AG04450 (cell line): ENCODE data around the gene KRTAP4-2. TPM values are rescaled to one million over a fixed set of nuclear protein-coding genes. Genes with fewer than 3 reads are reported as not detected.
"Not testable (repeated sequence)": the region's sequence is repeated elsewhere in the genome, so short reads cannot be mapped to it uniquely, and the experiment has no call there.

Experiments
- CTCF ChIA-PET: fragments of 300-600, 350-600 bp; formaldehyde crosslinking; extraction: SDS; loops from one replicate; lab custom pipeline; 2022; ENCODE audit warnings: antibody characterized with exemption, inconsistent platforms; lab: Charles Lee
- POLR2A ChIA-PET: fragments of 350-600 bp; formaldehyde crosslinking; extraction: SDS; loops from one replicate; lab custom pipeline; 2021; ENCODE audit warnings: antibody characterized with exemption, inconsistent platforms; lab: Yijun Ruan, JAX
- DNase-seq: peaks from one replicate; pipeline ENCODE4 v3.0.0-alpha.2; 2011; ENCODE audit warnings: low read depth, low spot score
- H3K27ac ChIP-seq: one replicate; pipeline ENCODE4 v1.5.1; 2012; ENCODE audit warnings: low read depth, low read length, control low read depth
- H3K27me3 ChIP-seq: one replicate; pipeline ENCODE4 v1.6.0; 2012; ENCODE audit warnings: low read length; ENCODE audit not compliant: control insufficient read depth, insufficient read depth
- H3K4me3 ChIP-seq: 2 replicates; pipeline ENCODE4 v1.5.1; 2011; ENCODE audit warnings: mild to moderate bottlenecking, low read depth, low read length, control low read depth
- H3K9me3 ChIP-seq: 2 replicates; pipeline ENCODE4 v1.5.1; 2012; ENCODE audit warnings: low read length; ENCODE audit not compliant: control insufficient read depth, insufficient read depth
- polyA plus RNA-seq: library from polyadenylated mRNA; depleted of rRNA; stranded (reverse); fragments of >200 nt; gene quantifications from 2 replicates; pipeline ENCODE4 v1.2.3, GENCODE V29; 2011
- TF ChIP-seq, protein P1 (sequence below): IDR thresholded peaks from 2 replicates; pipeline ENCODE4 v1.5.1; 2011; ENCODE audit warnings: low read depth, low read length, control low read depth, inconsistent platforms

KRTAP4-2 gene
- polyA plus RNA-seq, 1 experiment, result not detected

DNA sequence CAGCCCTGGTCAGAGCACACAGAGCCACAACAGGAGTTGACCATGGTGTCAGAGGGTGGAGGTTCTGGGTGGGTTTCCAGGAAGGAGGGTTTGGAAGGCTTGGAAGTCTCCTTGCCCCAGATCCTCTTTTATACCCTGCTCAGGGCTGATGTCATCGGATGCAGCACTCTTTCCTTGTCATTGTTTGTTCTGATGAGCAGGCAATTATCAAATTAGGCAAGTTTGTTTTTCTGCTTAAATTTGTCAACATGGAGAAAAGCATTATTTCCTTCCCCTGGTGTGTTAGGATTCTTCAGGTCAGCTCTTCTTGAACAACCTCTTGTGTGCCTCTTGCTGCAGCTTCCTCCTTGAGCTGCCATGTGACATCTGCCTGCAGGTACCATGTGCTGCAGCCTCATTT is 17.4 kb downstream of the KRTAP4-2 start, which contains the start of gene KRTAP4-4:
Gene KRTAP4-4 (minus strand): TSS at position 101 of the 400 bp plus-strand sequence. CDS start 57 bp downstream, at position 44.
- no peak for DNase-seq
- CTCF ChIA-PET, result interaction anchor here (2.1 kb wide), 1 partner anchor 388 kb away, joined by 6 read pairs; no protein-coding TSS in a partner anchor
- POLR2A ChIA-PET, result no interaction called here
- no peak within 1 kb of the TSS for H3K27ac ChIP-seq
- no peaks in the 10 kb centered on the region for H3K27me3 ChIP-seq
- TF ChIP-seq, protein P1, sequence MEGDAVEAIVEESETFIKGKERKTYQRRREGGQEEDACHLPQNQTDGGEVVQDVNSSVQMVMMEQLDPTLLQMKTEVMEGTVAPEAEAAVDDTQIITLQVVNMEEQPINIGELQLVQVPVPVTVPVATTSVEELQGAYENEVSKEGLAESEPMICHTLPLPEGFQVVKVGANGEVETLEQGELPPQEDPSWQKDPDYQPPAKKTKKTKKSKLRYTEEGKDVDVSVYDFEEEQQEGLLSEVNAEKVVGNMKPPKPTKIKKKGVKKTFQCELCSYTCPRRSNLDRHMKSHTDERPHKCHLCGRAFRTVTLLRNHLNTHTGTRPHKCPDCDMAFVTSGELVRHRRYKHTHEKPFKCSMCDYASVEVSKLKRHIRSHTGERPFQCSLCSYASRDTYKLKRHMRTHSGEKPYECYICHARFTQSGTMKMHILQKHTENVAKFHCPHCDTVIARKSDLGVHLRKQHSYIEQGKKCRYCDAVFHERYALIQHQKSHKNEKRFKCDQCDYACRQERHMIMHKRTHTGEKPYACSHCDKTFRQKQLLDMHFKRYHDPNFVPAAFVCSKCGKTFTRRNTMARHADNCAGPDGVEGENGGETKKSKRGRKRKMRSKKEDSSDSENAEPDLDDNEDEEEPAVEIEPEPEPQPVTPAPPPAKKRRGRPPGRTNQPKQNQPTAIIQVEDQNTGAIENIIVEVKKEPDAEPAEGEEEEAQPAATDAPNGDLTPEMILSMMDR, result no peak
- H3K4me3 ChIP-seq, result no peak within 1 kb of the TSS
- no peaks in the 10 kb centered on the region for H3K9me3 ChIP-seq

DNA sequence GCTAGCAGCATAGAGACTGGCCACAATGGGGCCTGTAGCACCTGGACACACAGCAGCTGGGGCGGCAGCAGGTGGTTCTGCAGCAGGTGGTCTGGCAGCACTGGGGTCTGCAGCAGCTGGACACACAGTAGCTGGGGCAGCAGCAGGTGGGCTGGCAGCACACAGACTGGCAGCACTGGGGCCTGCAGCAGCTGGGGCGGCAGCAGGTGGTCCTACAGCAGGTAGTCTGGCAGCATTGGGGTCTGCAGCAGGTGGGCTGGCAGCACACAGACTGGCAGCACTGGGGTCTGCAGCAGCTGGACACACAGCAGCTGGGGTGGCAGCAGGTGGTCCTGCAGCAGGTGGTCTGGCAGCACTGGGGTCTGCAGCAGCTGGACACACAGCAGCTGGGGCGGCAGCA is 17.8 kb downstream of the KRTAP4-2 start:
- H3K9me3 ChIP-seq, H3K4me3 ChIP-seq, H3K27ac ChIP-seq, DNase-seq, POLR2A ChIA-PET, H3K27me3 ChIP-seq: not testable (repeated sequence)
- CTCF ChIA-PET, result interaction anchor here (2.1 kb wide), 1 partner anchor 389 kb away, joined by 6 read pairs; no protein-coding TSS in a partner anchor

DNA sequence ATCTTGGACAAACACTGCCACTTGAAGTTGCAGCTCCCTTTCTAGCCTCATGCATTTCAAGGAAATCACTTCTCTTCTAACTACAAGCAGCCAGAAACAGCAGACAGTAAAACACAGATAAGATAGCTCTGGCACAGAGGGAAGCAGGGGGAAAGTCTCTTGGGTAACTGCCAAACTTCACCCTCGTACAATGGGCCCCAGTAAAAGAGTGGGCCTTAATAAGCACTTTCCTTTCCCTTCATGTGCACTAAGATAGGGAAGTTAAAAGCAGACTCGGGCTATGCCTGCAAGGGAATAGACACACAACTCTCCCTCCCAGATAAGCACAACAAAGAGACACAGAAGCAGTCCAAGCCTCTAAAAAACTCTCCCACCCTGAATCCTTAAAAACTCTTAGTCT is 24.2 kb downstream of the KRTAP4-2 start:
- CTCF ChIA-PET, result no interaction called here
- no peak for DNase-seq
- POLR2A ChIA-PET, result no interaction called here
- Histone ChIP-seq H3K4me3 (no peak overlapping the region), H3K9me3 (no peaks in the 10 kb centered on the region), H3K27ac (no peak overlapping the region), H3K27me3 (no peaks in the 10 kb centered on the region)
- TF ChIP-seq, protein P1, result no peak

DNA sequence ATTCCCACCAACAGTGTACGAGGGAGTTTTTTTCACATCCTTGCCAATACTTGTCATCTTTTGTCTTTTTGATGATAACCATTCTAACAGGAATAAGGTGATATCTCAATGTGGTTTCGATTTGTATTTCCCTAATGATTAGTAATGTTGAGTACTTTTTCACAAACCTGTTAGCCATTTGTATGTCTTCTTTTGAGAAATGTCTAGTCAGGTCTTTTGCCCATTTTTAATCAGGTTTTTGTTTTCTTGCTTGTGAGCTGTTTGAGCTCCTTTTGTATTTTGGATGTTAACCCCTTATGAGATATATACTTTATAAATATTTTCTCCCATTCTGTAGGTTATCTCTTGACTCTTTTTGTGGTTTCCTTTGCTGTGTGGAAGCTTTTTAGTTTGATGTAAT is 26.5 kb downstream of the KRTAP4-2 start:
- TF ChIP-seq, protein P1, result no peak
- Histone ChIP-seq H3K27me3 (no peaks in the 10 kb centered on the region), H3K4me3 (no peak overlapping the region), H3K9me3 (no peaks in the 10 kb centered on the region), H3K27ac (no peak overlapping the region)
- no peak for DNase-seq
- POLR2A ChIA-PET, result no interaction called here
- CTCF ChIA-PET, result no interaction called here

DNA sequence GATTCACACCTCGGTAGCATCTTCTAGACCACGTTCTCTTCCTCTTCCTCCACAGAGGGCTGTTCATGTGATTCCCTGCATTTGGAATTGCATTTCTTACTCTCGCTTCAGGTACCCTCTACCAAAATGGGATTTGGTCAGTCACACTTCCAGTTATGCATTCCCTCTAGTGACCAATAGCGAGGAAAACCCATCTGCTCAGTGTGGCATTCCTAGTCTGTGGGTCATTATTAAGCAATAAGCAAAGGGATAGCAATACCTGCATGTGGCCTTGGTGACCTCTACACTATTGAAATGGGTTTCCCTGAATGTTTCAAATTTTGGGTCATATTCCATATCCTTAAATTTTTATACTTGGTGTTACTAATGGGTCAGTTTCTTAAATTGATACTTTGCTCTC is 28.0 kb downstream of the KRTAP4-2 start:
- H3K27me3 ChIP-seq, result no peaks in the 10 kb centered on the region
- POLR2A ChIA-PET, result no interaction called here
- CTCF ChIA-PET, result no interaction called here
- H3K9me3 ChIP-seq, result no peaks in the 10 kb centered on the region
- H3K4me3 ChIP-seq, result no peak overlapping the region
- TF ChIP-seq, protein P1, result no peak
- DNase-seq, result no peak
- no peak overlapping the region for H3K27ac ChIP-seq

DNA sequence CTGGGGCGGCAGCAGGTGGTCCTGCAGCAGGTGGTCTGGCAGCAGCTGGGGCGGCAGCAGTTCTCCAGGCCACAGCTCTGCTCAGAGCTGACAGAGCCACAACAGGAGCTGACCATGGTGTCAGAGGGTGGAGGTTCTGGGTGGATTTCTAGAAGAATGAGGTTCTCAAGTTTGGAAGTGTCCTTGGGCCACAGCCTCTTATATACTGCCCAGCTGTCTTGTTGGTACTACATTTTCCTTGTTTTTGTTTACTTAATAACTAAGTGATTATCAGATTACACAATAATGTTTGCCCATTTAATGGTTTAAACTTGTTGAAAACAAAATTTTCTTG is 28.4 kb downstream of the KRTAP4-2 start, which contains the start of gene KRTAP4-5:
Gene KRTAP4-5 (minus strand): TSS at position 174 of the 334 bp plus-strand sequence. CDS start 58 bp downstream, at position 116.
- CTCF ChIA-PET, result no interaction called here
- H3K27ac ChIP-seq, result no peak within 1 kb of the TSS
- POLR2A ChIA-PET, result no interaction called here
- H3K27me3 ChIP-seq, result no peaks in the 10 kb centered on the region
- TF ChIP-seq, protein P1, result no peak
- no peak within 1 kb of the TSS for H3K4me3 ChIP-seq
- no peak for DNase-seq
- H3K9me3 ChIP-seq, result no peaks in the 10 kb centered on the region

DNA sequence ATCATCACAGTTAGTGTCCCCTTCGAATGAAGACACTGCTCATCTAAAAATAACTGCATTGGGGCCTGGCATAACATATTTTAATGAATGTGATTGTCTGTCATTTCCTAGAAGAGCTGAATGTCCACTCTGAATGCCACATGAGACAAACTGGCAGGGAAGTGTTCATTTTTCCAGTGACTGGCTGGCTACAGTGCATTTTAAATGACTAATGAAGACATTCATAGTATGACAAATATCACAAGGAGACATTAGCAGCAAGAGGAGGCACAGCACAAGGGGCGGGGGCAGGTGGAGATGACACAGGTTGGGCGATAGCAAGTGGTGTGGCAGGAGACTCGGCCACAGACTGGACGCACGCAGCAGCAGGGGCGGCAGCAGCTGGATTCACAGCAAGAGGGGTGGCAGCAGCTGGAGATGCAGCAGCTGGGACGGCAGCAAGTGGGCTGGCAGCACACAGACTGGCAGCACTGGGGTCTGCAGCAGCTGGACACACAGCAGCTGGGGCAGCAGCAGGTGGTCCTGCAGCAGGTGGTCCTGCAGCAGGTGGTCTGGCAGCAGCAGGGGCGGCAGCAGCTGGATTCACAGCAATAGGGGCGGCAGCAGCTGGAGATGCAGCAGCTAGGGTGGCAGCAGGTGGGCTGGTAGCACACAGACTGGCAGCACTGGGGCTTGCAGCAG is 28.9 kb downstream of the KRTAP4-2 start:
- CTCF ChIA-PET, POLR2A ChIA-PET, H3K4me3 ChIP-seq, DNase-seq, H3K27me3 ChIP-seq, H3K9me3 ChIP-seq, H3K27ac ChIP-seq: not testable (repeated sequence)
